HG03066 (cell line): ENCODE measurements around the gene SULT2B1.

Source experiments
- ATAC-seq: cut with Tn5 transposase; IDR thresholded peaks from one replicate; pipeline ENCODE4 v1.9.1; 2021; ENCODE audit warnings: low read depth; ENCODE audit not compliant: unreplicated experiment

SULT2B1 gene

DNA sequence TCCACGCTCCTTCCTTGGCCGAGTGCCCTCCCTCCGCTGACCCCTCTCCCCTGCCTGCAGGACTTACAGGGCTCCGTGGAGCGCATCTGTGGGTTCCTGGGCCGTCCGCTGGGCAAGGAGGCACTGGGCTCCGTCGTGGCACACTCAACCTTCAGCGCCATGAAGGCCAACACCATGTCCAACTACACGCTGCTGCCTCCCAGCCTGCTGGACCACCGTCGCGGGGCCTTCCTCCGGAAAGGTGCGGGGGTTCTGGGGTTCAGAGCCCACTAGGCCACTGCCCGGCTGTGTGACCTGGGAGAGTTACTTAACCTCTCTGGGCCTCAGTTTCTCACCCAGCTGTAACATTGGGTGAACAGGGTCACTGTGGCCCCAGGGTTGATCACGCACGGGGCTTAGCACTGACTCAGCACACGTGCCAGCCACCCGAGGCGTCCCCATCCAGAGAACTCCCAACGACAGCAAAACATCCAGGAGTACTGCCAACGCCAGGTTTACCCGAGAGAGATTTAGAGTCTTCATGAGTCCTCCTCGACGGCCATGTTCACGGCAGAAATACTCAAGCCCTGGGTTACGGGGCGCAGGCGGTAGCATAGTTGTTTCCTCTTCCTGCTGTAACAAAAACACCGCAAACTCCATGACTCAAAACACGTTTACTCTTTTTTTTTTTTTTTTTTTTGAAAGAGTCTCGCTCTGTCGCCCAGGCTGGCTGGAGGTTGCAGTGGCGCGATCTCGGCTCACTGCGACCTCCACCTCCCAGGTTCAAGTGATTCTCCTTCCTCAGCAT is 44.9 kb downstream of the SULT2B1 start:
- ATAC-seq, result no peak

DNA sequence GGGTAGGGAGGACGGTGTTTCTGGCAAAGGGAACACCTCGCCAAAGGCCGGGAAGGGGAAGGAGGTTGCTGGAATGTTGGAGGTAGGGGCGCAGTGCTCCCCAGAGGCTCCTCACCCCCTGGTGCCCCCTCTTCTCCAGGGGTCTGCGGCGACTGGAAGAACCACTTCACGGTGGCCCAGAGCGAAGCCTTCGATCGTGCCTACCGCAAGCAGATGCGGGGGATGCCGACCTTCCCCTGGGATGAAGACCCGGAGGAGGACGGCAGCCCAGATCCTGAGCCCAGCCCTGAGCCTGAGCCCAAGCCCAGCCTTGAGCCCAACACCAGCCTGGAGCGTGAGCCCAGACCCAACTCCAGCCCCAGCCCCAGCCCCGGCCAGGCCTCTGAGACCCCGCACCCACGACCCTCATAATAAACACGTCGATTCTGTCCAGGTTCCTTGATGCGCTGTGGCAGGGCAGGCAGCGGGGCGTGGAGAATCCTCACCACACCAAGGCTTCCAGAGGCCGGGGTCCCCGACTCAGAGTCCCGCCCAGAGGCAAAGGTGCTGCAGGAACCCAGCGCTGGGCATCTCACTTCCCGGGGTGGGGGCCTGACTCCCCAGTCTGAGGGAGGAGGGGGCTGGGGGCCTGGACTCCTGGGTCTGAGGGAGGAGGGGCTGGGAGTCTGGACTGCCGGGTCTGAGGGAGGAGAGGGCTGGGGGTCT is 47.2 kb downstream of the SULT2B1 start:
- ATAC-seq, result no peak

DNA sequence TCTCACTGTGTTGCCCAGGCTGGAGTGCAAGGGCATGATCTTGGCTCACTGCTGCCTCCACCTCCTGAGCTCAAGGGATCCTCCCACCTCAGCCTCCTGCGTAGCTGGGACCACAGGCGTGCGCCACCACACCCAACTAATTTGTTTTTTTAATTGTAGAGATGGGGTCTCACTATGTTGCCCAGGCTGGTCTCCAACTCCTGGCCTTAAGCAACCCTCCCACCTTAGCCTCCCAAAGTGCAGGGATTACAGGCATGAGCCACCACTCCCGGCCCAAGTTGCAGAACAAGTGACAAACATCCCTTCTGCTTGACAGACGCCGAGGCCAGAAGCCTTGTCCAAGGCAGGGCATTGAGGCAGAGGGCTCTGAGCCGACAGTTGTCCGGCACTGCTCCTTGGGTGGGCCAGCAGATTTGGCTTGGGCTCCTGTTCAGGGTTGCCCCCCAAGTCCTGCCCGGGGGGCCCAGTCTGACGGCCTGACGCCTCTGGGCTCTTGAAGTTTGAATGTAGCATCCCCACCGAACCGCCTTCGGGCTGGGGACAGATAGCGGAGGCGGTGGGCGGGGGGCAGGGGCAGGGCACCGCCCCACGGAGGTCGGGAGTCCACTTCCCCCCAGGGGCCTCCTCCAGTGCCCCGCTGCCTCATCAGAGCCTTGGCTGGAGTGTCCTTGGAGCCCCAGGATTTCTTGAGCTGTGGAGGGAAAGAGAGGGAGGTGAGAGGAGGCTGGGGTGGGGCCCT is 48.9 kb downstream of the SULT2B1 start:
- no peak for ATAC-seq

DNA sequence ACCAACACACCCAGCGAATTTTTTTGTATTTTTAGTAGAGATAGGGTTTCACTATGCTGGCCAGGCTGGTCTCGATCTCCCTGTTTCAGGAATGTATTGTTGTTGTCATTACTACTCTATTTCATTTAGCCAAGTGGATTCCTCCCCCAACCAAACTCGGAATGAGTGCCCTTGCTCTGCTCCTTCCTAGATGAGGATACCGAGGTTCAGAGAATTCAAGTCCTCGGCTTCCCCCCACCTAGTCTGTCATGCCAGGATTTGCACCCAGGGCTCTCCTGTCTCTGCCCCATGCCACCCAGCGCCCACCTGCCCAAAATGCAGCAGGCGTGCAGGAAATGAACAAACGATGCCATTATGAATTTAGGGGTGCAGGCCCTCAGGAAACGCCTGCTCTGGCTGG is 51.0 kb downstream of the SULT2B1 start:
- no peak for ATAC-seq

DNA sequence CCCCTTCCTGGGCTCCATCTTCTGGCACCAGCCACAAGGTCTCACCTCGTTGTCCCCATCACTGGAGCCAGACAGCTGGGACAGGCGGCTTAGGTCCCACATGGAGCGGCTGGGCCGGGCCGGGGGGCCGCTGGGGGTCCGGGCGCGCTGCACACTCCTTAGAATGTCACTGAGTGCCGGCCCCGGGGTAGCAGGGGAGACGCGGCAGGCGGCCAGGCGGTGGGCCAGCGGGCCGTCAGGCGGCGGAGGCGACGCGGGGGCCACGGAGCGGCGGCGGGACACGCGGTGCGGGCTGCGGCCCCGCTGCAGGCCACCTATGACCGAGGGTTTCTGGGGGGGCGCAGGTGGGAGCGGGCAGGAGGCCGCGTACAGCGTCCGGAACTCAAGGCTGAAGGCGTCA is 51.5 kb downstream of the SULT2B1 start:
- no peak for ATAC-seq

GRCh38 chr19:48603850-48604249 is 51.9 kb downstream of the SULT2B1 start:
- ATAC-seq, result no peak

DNA sequence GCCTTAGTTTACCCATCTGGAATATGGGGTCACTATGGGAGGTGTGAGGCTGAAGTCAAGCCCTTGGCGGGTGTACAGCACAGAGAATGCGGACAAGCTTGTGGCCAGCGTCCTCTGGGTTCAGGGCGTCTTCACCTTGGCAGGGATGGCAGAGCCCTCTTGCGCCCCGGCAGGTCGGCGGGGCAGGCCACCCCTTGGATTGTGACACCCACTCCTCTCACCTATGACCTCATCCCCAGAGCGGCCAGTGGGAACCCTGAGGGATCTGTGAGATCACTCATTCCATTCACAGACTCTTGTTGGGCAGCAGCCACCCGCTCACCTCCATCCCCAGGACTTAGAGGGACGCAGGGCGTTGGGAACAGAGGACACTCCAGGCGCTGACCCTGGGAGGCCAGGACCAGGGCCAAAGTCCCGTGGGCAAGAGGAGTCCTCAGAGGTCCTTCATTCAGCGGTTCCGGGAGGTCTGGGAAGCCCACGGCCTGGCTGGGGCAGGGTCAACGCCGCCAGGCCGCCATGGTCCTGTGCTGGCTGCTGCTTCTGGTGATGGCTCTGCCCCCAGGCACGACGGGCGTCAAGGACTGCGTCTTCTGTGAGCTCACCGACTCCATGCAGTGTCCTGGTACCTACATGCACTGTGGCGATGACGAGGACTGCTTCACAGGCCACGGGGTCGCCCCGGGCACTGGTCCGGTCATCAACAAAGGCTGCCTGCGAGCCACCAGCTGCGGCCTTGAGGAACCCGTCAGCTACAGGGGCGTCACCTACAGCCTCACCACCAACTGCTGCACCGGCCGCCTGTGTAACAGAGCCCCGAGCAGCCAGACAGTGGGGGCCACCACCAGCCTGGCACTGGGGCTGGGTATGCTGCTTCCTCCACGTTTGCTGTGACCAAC is 54.7 kb downstream of the SULT2B1 start, which contains the start of gene SPACA4:
Gene SPACA4, plus strand, starts transcription at position 280 of the 896 bp plus-strand sequence. Its CDS starts 237 bp downstream, at position 517.
- ATAC-seq, result no peak

GRCh38 chr19:48607359-48607755 is 55.4 kb downstream of the SULT2B1 start:
- no peak for ATAC-seq

GRCh38 chr19:48608798-48609263 is 56.9 kb downstream of the SULT2B1 start:
- ATAC-seq, result no peak

DNA sequence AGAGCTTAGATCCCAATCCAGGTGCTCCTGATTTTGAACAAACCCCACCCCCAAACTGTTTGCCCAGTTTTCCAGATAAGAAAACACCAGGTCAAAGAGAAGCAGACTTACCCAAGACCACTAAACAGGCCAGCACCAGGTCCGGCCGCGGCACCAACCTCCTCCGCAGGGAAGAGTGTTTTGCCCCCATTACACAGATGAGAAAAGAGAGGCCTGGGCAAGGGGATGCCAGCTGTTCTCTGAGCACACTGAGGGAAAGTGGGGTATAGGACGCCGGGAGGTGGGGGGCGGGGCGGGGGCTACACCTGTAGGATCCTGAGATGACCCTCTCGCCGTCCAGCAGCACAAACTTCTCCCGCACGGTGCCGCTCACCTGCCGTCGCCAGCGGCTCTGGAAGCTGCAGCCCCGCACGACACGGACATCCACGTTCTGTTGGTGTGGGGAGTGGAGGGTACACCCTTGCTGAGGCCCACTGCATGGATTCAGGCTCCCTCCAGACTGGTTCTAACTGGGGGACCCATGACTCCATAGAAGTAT is 57.7 kb downstream of the SULT2B1 start:
- ATAC-seq, result no peak

GRCh38 chr19:48611872-48612271 is 59.9 kb downstream of the SULT2B1 start:
- ATAC-seq, result no peak

GRCh38 chr19:48613024-48613851 is 61.3 kb downstream of the SULT2B1 start:
- no peak for ATAC-seq

DNA sequence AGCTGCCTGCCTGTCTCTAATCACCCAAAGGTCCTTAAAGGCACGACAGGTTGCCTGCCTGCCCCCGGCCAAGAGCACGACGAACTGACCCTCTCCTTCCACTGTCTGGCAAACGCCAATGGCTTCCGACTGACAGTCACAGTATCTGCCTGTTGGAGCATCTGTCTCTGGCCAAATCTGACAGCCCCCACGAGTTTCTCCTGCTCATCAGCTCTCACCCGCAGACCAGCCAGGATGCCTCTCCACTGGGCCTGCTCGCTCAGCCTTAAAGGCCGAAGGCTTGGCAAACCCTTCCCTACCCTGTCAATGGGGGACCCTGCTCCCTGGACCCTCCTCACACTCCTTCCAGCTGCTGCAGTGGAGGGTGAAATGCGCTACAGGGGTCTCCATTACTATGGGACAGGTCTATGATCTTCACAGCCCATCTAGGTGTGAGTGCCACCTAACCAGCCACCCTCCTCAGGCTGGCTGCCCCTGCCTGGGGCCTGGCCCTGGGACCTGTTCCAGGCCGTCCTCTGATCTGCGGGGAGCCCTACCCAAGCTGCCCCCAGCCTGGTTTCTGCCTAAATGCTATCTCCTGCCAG is 62.0 kb downstream of the SULT2B1 start:
- no peak for ATAC-seq

DNA sequence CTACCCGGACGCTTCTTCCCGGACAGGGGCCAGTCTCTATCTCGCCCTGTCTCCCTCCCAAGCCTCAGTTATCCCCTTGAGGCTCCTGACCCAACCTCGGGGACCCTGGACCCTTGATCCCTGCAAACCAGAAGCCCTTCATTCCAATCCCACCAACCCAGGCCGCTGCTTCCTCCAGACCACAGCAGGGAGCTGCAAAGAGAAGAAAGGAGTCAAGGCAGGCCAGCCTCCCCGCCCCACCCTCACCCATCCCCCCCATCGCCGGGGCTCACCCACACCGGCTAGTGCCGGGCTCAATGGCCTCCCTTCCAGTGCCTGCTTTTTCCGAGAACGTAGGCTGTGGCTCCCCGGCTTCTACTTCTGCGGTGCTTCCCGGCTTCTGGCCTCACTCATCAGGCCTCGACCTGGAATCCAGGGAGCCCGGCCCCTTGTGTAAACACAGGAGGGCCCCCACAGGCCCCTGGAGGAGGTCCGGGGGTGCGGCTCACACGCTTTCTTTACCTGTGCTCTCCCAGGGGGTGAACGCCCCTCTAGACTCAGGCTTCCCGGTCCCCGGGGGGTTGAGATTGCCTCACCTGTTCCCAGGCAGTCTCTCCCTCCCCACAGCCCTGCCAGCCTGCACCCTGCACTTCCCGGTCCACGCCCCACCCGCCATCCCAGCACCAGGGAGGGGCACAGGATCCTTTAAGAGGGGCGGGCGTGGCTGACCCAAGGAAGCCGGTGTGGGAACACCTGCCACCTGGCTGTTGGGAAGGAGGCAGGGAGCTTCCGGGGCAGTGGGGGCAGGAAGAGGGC is 62.7 kb downstream of the SULT2B1 start, which contains the start of gene FAM83E:
Gene FAM83E, minus strand, starts transcription at position 641 of the 795 bp plus-strand sequence. CDS start 1,704 bp downstream, outside the sequence.
- no peak for ATAC-seq

GRCh38 chr19:48615231-48616040 is 63.5 kb downstream of the SULT2B1 start:
- ATAC-seq, result no peak

DNA sequence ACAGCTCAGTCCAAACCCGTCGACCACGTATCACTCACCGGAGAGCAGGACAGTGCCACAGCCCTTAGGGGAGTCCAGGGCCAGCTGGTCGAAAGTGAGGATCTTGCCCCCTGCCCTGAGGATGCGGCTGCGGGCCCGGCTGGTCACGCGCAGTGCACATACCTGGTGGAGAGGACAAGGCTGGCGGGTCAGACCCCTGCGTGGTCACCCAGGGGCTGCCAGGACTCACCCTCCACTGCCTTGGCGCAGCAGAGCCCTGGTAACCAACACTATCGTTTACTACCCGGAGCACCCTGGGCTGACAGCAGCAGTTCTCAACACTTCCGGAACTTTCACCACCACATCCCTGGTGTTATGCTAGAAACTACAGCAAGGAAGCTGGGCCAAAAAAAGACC is 64.1 kb downstream of the SULT2B1 start:
- ATAC-seq, result no peak

DNA sequence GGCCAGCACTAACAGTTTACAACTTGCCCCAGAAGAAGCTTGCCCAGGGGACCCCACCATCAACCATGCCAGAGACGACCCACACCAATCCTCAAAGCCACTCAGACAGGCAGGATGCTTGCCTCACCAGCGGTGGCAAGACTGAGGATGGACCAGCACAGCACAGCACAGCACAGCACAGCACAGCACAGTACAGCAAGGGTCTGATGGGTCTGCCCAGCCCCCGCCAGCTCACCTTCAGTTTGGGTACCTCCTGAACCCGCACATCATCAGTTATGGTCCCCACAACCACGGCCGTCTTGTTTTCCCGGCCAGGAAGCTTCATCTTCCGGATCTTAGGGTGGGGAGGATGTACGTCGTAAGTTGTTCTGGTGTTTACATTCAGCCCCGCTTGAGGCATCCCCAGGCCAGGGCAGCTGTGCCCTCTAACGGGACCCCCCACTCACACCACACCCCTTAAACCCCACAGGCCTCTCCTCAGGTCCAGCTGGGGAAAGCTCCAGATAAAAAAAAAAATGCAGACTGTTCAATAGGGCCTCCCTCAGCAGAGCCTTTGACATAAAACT is 64.6 kb downstream of the SULT2B1 start:
- no peak for ATAC-seq
